Activated naive CD4-positive, alpha-beta T cell (primary cell): ENCODE data around the gene C17orf58.

Experiments used
- DNase-seq, 4 experiments: peaks; one replicate each; lab custom pipeline; 2025; lab: John Stamatoyannopoulos, UW

C17orf58 gene

DNA sequence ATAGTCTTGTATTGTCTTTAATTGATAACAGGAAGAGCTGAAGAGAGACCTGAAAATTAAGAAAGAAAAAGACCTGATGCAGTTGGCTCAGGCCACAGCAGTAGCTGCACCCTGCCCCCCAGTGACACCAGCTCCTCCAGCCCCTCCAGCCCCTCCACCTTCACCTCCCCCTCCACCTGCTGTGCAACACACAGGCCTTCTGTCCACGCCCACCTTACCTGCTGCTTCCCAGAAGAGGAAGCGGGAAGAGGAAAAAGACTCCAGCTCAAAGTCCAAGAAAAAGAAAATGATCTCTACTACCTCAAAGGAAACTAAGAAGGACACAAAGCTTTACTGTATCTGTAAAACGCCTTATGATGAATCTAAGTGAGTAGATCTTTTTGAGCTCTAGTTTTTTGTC lies 36.8 kb downstream of the C17orf58 start:
- DNase-seq = no peak

- DNase-seq = no peak
Observed at GRCh38 chr17:67950945-67951344, 45.3 kb downstream of the C17orf58 start.

DNA sequence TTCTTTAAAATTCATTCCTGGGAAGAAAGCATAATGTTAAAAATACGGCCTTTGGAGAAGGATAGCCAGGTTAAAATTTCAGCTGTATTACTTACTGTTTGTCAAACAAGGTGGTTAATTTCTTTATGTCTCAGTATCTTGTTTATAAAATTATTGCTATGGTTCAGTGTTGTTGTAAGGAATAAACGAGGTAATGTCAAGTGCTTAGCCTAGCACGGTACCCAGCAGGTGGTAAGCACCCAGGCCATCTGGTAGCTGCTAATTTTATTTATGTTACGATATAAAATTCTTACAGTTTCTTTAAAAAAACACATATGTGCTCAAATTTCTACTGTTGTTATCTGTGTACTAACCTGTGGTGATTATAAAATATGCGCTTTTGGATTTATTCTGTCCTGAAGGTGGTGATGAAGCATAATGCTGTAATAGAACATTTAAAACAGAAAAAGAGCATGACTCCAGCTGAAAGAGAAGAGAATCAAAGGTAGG lies 48.9 kb downstream of the C17orf58 start:
- no peak for DNase-seq

GRCh38 chr17:67946513-67946912 lies 49.8 kb downstream of the C17orf58 start:
- DNase-seq = no peak

DNA sequence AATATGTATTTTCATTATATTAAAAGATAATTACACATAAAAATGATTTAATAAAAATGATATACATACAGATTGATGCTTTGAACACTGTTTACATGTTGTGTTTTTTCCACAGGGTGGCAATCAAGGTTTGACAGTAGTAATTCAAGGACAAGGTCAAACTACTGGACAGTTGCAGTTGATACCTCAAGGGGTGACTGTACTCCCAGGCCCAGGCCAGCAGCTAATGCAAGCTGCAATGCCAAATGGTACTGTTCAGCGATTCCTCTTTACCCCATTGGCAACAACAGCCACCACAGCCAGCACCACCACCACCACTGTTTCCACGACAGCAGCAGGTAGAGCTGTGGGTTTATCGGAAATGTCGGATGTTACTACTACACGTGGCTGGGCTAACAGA lies 52.2 kb downstream of the C17orf58 start:
- DNase-seq = no peak

DNA sequence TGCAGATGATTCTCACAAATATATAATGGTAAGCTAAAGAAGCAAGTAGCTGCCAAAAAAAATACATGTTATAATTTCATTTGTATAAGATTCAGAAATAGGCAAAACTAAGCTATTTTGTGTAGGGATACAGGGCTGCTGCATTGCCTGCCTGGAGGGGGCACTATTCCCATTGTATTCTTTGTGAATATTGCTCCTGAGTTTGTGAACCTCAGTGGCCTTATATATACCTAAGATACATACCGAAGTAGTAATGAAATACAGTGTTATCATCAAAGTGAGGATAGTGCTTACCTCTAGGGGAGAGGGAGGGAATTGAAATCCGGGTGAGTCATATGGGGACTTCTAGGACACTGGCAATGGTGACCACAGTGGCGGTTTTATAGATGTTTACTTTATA lies 53.5 kb downstream of the C17orf58 start:
- DNase-seq = no peak
